ENCODE measurements around the gene SF3A1. TPM values are rescaled to one million over a fixed set of nuclear protein-coding genes. Genes with fewer than 3 reads are reported as not detected.
"Not testable (repeated sequence)": the region's sequence is repeated elsewhere in the genome, so short reads cannot be mapped to it uniquely, and the experiment has no call there.

The SF3A1 gene
- total RNA-seq, 1 donor from 2014 or later, result 54.8 TPM

DNA sequence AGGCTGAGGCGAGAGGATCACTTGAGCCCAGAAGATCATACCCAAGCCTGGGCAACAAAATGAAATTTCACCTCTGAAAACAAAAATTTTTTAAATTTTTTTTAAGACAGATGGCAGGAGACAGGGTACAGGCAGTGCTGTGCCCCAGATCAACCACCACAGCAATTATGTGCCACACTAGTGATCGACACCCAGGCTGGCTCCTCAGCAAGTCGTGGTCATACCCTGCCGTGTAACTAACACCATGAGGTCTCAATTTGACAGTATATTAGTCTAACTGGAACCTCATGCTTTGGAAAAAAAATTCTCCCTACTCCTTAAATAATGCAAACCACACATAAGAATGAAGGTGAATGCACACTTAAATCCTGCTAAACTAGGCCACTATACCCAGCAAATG, 8.3 kb downstream of the SF3A1 start:
- Histone ChIP-seq H3K27me3 (ENCODE audit: control insufficient read depth, insufficient read depth, low read length) (no peaks in the 10 kb centered on the region), H3K4me3 (ENCODE audit: low read depth, low read length) (no peak overlapping the region), H3K36me3 (ENCODE audit: control insufficient read depth, insufficient read depth, low read length) (peaks cover 6% of the 10 kb centered on the region)
- TF ChIP-seq, protein P1, sequence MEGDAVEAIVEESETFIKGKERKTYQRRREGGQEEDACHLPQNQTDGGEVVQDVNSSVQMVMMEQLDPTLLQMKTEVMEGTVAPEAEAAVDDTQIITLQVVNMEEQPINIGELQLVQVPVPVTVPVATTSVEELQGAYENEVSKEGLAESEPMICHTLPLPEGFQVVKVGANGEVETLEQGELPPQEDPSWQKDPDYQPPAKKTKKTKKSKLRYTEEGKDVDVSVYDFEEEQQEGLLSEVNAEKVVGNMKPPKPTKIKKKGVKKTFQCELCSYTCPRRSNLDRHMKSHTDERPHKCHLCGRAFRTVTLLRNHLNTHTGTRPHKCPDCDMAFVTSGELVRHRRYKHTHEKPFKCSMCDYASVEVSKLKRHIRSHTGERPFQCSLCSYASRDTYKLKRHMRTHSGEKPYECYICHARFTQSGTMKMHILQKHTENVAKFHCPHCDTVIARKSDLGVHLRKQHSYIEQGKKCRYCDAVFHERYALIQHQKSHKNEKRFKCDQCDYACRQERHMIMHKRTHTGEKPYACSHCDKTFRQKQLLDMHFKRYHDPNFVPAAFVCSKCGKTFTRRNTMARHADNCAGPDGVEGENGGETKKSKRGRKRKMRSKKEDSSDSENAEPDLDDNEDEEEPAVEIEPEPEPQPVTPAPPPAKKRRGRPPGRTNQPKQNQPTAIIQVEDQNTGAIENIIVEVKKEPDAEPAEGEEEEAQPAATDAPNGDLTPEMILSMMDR (IDR thresholded peaks at IDR 0.05; ENCODE audit: insufficient read depth, low read length, poor library complexity, severe bottlenecking), result no peak
- DNase-seq (ENCODE audit: low read depth), result no peak

DNA sequence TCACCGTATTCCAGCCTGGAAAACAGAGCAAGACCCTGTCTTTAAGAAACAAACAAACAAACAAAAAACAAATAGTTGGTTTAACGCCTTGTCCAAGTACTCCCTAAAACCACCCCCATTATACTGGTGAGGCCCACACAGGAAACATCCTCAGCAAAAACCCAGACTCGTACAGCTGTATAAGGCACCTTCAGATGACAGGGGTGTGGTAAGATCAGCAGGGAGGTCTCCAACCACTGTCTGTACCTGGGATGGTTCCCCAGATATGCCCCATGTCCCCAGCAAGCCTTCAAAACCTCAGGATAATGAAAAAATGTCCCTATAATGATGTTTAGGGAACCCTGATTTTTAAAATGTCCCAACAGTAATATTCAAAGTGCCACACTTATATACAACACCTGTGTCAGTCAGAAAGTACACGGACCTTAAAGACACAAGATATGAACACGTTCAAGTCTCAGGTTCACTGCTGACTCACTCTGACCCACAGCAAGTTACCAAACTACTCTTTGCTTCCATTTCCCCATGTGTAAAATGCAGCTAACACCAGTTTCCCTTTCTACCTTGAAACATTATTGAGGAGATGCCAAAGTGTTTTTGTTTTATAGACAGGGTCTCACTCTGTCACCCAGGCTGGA, 9.3 kb downstream of the SF3A1 start:
- TF ChIP-seq, protein P1 (IDR thresholded peaks at IDR 0.05; ENCODE audit: insufficient read depth, low read length, poor library complexity, severe bottlenecking), result no peak
- Histone ChIP-seq H3K4me3 (ENCODE audit: low read depth, low read length) (no peak overlapping the region), H3K27me3 (ENCODE audit: control insufficient read depth, insufficient read depth, low read length) (no peaks in the 10 kb centered on the region), H3K36me3 (ENCODE audit: control insufficient read depth, insufficient read depth, low read length) (peaks cover 6% of the 10 kb centered on the region)
- no peak for DNase-seq (ENCODE audit: low read depth)

DNA sequence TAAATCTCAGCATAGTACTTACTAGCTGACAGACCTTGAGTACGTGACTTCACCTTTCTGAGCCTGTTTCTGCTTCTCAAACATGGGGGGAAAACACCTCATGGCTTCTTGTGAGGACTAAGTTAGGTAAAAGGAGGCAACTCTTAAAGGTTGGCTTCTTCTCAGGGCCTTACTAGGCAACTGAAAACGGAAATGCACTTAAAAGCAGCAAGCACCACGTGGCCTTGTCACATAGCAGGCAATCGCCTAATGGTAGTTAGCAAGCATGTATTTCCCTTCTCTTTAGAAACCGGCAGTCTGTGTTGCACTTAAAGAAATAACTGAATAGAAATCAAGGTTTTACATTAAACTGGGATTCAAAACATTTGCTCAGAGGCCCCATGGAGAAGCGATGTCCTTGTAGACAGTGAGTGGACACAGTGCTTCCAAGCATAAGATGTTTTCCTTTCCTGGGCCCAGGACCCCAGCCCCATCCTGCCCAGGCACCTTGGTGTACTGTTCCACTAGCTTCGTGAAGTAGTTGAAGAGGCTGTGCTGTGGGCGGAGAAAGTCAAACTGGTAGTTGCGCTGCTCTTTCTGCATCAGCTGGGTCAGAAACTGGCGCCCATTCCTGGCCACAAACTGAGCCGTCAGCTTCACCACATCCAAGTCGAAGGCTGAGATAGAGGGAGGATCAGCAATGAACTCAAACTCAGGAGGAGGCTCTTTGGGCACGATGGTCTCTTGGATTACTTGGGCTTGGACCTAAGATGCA, 12.1 kb downstream of the SF3A1 start:
- DNase-seq (ENCODE audit: low read depth), result no peak
- TF ChIP-seq, protein P1 (IDR thresholded peaks at IDR 0.05; ENCODE audit: insufficient read depth, low read length, poor library complexity, severe bottlenecking), result no peak
- Histone ChIP-seq H3K36me3 (ENCODE audit: control insufficient read depth, insufficient read depth, low read length) (peaks cover 9% of the 10 kb centered on the region), H3K27me3 (ENCODE audit: control insufficient read depth, insufficient read depth, low read length) (no peaks in the 10 kb centered on the region), H3K4me3 (ENCODE audit: low read depth, low read length) (no peak overlapping the region)

DNA sequence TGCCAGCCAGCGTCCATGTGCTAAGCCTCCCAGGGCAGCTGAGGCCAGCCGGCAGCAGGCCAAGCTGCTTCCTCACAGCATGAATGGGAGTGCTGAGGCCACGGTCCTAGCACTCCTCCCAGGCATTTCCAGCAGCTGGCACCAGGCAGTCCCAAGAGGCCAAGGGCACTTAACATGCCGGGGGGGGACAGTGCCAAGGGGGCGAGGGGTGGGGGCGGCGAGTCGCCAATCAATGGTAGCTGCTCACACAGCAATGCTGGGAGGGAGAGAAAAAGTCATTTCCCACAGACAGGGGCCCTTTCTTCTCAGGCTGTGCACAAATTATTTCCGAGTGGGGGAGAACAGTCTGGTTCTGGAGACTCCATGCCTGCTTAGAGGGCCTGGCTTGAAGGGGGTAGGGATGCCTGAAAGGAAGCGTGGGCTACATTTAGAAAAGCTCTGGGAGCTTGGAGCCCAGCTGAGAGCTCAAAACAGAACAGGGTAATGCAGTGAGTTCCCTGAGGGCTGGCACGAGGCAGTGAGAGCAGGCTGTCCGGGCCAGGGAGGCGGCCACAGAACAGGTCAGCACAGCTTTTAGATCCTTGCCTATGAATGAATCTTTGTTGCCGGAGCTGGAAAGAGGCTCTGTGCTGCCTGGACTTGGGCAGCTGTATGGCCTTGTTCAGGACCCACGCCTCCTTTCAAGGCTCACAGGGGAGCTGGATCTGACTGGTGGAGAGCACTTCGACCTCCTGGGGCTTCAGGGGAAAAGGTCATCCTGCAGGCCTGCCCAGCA, 15.6 kb downstream of the SF3A1 start:
- H3K27me3 ChIP-seq (ENCODE audit: control insufficient read depth, insufficient read depth, low read length), result no peaks in the 10 kb centered on the region
- TF ChIP-seq, protein P1 (IDR thresholded peaks at IDR 0.05; ENCODE audit: insufficient read depth, low read length, poor library complexity, severe bottlenecking), result no peak
- no peak overlapping the region for H3K4me3 ChIP-seq (ENCODE audit: low read depth, low read length)
- peaks cover 14% of the 10 kb centered on the region for H3K36me3 ChIP-seq (ENCODE audit: control insufficient read depth, insufficient read depth, low read length)
- DNase-seq (ENCODE audit: low read depth), result no peak

DNA sequence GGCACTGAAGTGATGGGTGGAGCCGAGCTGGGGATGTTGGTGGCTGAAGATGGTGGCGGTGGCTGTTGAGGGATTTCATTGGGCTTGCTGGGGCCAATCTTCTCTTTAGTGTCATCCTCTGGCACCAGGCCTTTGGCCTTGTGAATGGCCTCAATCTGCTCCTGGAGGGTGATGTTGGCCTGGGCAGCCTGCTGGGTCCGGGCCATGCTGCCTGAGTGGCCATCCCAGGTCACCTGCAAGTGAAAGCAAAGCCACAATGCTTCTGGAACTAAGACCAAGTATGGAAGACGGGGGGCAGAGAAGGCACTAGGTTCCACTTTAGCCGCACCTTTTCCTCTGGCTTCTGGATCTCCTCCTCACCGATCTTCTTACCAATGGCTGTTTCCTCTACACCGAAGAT, 17.9 kb downstream of the SF3A1 start:
- TF ChIP-seq, protein P1 (IDR thresholded peaks at IDR 0.05; ENCODE audit: insufficient read depth, low read length, poor library complexity, severe bottlenecking), result no peak
- DNase-seq (ENCODE audit: low read depth), result no peak

DNA sequence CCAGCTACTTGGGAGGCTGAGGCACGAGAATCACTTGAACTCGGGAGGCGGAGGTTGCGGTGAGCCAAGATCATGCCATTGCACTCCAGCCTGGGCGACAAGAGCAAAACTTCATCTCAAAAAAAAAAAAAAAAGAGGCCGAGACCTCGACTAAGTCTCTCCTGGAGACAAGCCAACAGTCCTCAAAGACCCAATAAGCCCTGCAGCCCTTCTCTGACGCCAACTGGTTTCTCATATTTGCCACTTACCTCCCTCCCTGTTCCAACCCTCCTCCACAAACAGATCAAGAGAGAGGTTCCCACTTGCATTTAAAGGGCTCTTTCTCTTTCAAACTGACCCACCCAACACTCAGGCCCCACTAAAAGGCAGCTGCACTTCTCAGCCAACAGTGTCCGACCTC, 18.4 kb downstream of the SF3A1 start:
- not testable (repeated sequence) for DNase-seq (ENCODE audit: low read depth); H3K27me3 ChIP-seq (ENCODE audit: control insufficient read depth, insufficient read depth, low read length); H3K4me3 ChIP-seq (ENCODE audit: low read depth, low read length)
- H3K36me3 ChIP-seq (ENCODE audit: control insufficient read depth, insufficient read depth, low read length), result peaks cover 13% of the 10 kb centered on the region

More for the DNA sequence above, 17.9 kb downstream of the SF3A1 start:
- Histone ChIP-seq H3K4me3 (ENCODE audit: low read depth, low read length) (no peak overlapping the region), H3K36me3 (ENCODE audit: control insufficient read depth, insufficient read depth, low read length) (peaks cover 11% of the 10 kb centered on the region), H3K27me3 (ENCODE audit: control insufficient read depth, insufficient read depth, low read length) (no peaks in the 10 kb centered on the region)

Measured in kidney epithelial cell (primary cell).